ENCODE results near the gene PNISR.

Gene PNISR

DNA sequence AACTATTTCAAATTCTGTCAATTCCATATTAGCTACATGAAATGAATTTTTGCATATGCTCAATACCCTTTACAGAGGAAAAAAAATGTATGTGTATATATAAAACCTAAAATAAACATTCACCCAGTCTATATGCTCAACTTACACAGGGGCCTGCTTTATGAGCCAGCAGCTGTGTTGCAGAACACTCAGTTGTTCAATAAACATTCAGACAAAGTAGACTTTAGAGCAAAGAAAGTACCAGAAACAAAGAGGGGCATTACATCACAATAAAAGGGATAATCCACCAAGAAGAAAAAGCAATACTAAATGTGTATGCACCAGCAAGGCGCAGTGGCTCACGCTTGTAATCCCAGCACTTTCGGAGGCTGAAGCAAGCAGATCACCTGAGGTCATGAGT lies 40.6 kb downstream of the PNISR start:
- Histone ChIP-seq H3K27me3 (replicated peaks; ENCODE audit: insufficient read depth, low read length) (no peaks in the 10 kb centered on the region), H4K20me1 (ENCODE audit: insufficient read depth, low read length) (no peaks in the 10 kb centered on the region), H3K36me3 (replicated peaks; ENCODE audit: insufficient read depth, low read length) (no peaks in the 10 kb centered on the region), H3K4me2 (ENCODE audit: low read depth, low read length) (no peak overlapping the region), H3K4me3 (ENCODE audit: low read length) (no peak overlapping the region), H3K9ac (ENCODE audit: low read length) (no peak overlapping the region), H3K27ac (ENCODE audit: low read length) (no peak overlapping the region), H2AFZ (ENCODE audit: low read length) (no peak overlapping the region), H3K9me3 (replicated peaks; ENCODE audit: insufficient read depth, low read length) (no peaks in the 10 kb centered on the region), H3K9me2 (replicated peaks; ENCODE audit: insufficient read depth, low read length) (no peaks in the 10 kb centered on the region), H3K79me2 (ENCODE audit: low read length) (no peaks in the 10 kb centered on the region), H3K4me1 (ENCODE audit: low read length) (no peaks in the 10 kb centered on the region), H3F3A (ENCODE audit: insufficient read depth, low read length) (no peaks in the 10 kb centered on the region)
- TF ChIP-seq EZH2phosphoT487 (IDR thresholded peaks at IDR 0.05; ENCODE audit: low read length) (no peak), CTCF (IDR thresholded peaks at IDR 0.05; ENCODE audit: low read length) (no peak), EZH2 (optimal IDR thresholded peaks at IDR 0.05; ENCODE audit: low read depth, low read length) (no peak)
- no peak for DNase-seq

DNA sequence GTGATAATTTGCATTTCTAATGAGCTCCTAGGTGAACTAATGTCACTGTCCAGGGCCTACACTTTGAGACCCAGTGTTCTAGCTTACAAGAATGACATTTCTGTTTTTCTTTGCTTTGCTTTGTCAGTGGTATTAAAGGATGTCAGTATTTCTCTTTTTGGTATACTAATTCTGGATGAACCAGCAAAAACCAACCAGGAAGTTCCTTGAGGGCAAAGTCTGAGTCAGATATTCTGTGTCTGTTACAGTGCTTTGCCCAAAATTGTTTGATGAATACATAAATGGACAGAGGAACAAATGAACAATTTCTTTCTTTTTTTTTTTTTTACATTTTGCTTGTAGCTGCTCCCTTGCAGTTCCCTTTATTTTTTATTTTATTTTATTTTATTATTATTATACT lies 46.5 kb downstream of the PNISR start:
- Histone ChIP-seq H3K36me3 (replicated peaks; ENCODE audit: insufficient read depth, low read length) (no peaks in the 10 kb centered on the region), H3K4me3 (ENCODE audit: low read length) (no peak overlapping the region), H3K9me2 (replicated peaks; ENCODE audit: insufficient read depth, low read length) (no peaks in the 10 kb centered on the region), H3K4me1 (ENCODE audit: low read length) (no peaks in the 10 kb centered on the region), H3K27me3 (replicated peaks; ENCODE audit: insufficient read depth, low read length) (no peaks in the 10 kb centered on the region), H4K20me1 (ENCODE audit: insufficient read depth, low read length) (no peaks in the 10 kb centered on the region), H3K79me2 (ENCODE audit: low read length) (no peaks in the 10 kb centered on the region), H3K9ac (ENCODE audit: low read length) (no peak overlapping the region), H3K9me3 (replicated peaks; ENCODE audit: insufficient read depth, low read length) (no peaks in the 10 kb centered on the region), H3F3A (ENCODE audit: insufficient read depth, low read length) (no peaks in the 10 kb centered on the region), H2AFZ (ENCODE audit: low read length) (no peak overlapping the region), H3K27ac (ENCODE audit: low read length) (no peak overlapping the region), H3K4me2 (ENCODE audit: low read depth, low read length) (no peak overlapping the region)
- no peak for DNase-seq
- TF ChIP-seq CTCF (IDR thresholded peaks at IDR 0.05; ENCODE audit: low read length) (no peak), EZH2phosphoT487 (IDR thresholded peaks at IDR 0.05; ENCODE audit: low read length) (no peak), EZH2 (optimal IDR thresholded peaks at IDR 0.05; ENCODE audit: low read depth, low read length) (no peak)

DNA sequence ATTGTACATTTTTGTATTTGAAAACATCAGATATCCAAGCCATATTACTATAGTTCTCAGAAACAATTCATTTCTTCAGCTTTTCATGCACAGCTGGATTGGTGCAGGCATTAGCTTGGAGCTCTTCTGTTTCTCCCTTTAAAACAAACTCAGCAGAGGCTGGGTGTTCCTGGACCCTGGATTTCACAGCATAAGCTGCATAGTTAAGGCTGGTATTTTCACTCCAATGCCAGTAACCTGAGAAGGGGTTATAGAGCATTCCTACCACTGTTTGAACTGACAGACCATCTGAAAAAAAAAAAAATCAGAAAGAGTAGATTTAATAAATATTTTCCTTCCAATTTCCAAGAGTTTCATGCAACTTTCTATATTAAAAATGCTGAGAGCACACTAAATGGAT lies 55.6 kb downstream of the PNISR start:
- Histone ChIP-seq H3K9me3 (replicated peaks; ENCODE audit: insufficient read depth, low read length) (no peaks in the 10 kb centered on the region), H3K36me3 (replicated peaks; ENCODE audit: insufficient read depth, low read length) (no peaks in the 10 kb centered on the region), H3K27me3 (replicated peaks; ENCODE audit: insufficient read depth, low read length) (no peaks in the 10 kb centered on the region), H3K9me2 (replicated peaks; ENCODE audit: insufficient read depth, low read length) (no peaks in the 10 kb centered on the region), H3K4me1 (ENCODE audit: low read length) (no peaks in the 10 kb centered on the region), H4K20me1 (ENCODE audit: insufficient read depth, low read length) (no peaks in the 10 kb centered on the region), H3K9ac (ENCODE audit: low read length) (no peak overlapping the region), H3K4me2 (ENCODE audit: low read depth, low read length) (no peak overlapping the region), H3K27ac (ENCODE audit: low read length) (no peak overlapping the region), H3F3A (ENCODE audit: insufficient read depth, low read length) (no peaks in the 10 kb centered on the region), H3K79me2 (ENCODE audit: low read length) (no peaks in the 10 kb centered on the region), H3K4me3 (ENCODE audit: low read length) (no peak overlapping the region), H2AFZ (ENCODE audit: low read length) (no peak overlapping the region)
- no peak for DNase-seq
- TF ChIP-seq CTCF (IDR thresholded peaks at IDR 0.05; ENCODE audit: low read length): no peak
- no peak for TF ChIP-seq EZH2phosphoT487 (IDR thresholded peaks at IDR 0.05; ENCODE audit: low read length)
- no peak for TF ChIP-seq EZH2 (optimal IDR thresholded peaks at IDR 0.05; ENCODE audit: low read depth, low read length)
